ENCODE data around the gene HOXC11. TPM values are rescaled to one million over a fixed set of nuclear protein-coding genes. Genes with fewer than 3 reads are reported as not detected.

Gene HOXC11
- total RNA-seq, 4 donors from 2014 or later = not detected

GRCh38 chr12:53975064-53975471, 2.1 kb downstream of the HOXC11 start:
- in situ Hi-C loops (cut with MboI; ENCODE audit: low pct_ligation_motif_present in 1 of 4, low pct_unique_long_range_greater_than_20kb in 1 of 4, low sequenced_read_pairs in 3 of 4) = loop anchor here in 1 of 4 donors (25.0 kb wide), 1 partner anchor 188 kb away; no protein-coding TSS in a partner anchor
- Histone ChIP-seq H3K36me3 (no peaks in the 10 kb centered on the region), H3K27me3 (peaks cover 100% of the 10 kb centered on the region), H3K27ac (no peak overlapping the region), H3K9me3 (peaks cover 0 to 5% of the 10 kb centered on the region in 2 donors), H3K4me3 (peak overlapping the region in 1 of 4 donors; percentile 27), H3K4me1 (peaks cover 3 to 37% (median 21%) of the 10 kb centered on the region in 4 donors)
- no peak for TF ChIP-seq POLR2AphosphoS5 (IDR thresholded peaks at IDR 0.05)
- no peak for TF ChIP-seq EP300 (IDR thresholded peaks at IDR 0.05; ENCODE audit: low read depth)
- no peak for TF ChIP-seq POLR2A (IDR thresholded peaks at IDR 0.05)
- no peak for TF ChIP-seq CTCF (IDR thresholded peaks at IDR 0.05)
- no peak for DNase-seq
- WGBS, 2 donors (ENCODE audit: low coverage in 1 of 2) = 32% methylated on average over 13 of the region's 25 CpGs; no CpG with 5 or more reads in 1 of the 2 donors
- intact Hi-C loops (cut with DNase I; ENCODE audit: low total_unique reads) = no loop called here

GRCh38 chr12:53975479-53976152, 2.7 kb downstream of the HOXC11 start:
- no peak for DNase-seq

GRCh38 chr12:53976172-53976822, 3.4 kb downstream of the HOXC11 start:
- peaks cover 100% of the 10 kb centered on the region for H3K27me3 ChIP-seq
- in situ Hi-C loops (cut with MboI; ENCODE audit: low pct_ligation_motif_present in 1 of 4, low pct_unique_long_range_greater_than_20kb in 1 of 4, low sequenced_read_pairs in 3 of 4) (loop anchor here in 1 of 4 donors (25.0 kb wide), 1 partner anchor 189 kb away; no protein-coding TSS in a partner anchor), intact Hi-C loops (cut with DNase I; ENCODE audit: low total_unique reads) (no loop called here)
- TF ChIP-seq EP300 (IDR thresholded peaks at IDR 0.05; ENCODE audit: low read depth) (no peak), POLR2AphosphoS5 (IDR thresholded peaks at IDR 0.05) (no peak), POLR2A (IDR thresholded peaks at IDR 0.05) (no peak), CTCF (IDR thresholded peaks at IDR 0.05) (no peak)
- H3K9me3 ChIP-seq = peaks cover 0 to 5% of the 10 kb centered on the region in 2 donors
- no peak overlapping the region for H3K27ac ChIP-seq
- no peak overlapping the region for H3K4me3 ChIP-seq
- 44 to 57% methylated on average over 16 to 21 of the region's 21 CpGs for WGBS, 2 donors (ENCODE audit: low coverage in 1 of 2)
- H3K36me3 ChIP-seq = no peaks in the 10 kb centered on the region
- no peak for DNase-seq
- peaks cover 3 to 37% (median 21%) of the 10 kb centered on the region in 4 donors for H3K4me1 ChIP-seq

More at GRCh38 chr12:53975479-53976152, 2.7 kb downstream of the HOXC11 start:
- Histone ChIP-seq H3K27me3 (peaks cover 100% of the 10 kb centered on the region), H3K4me3 (peak overlapping the region in 1 of 4 donors; percentile 27), H3K36me3 (no peaks in the 10 kb centered on the region), H3K9me3 (peaks cover 0 to 5% of the 10 kb centered on the region in 2 donors), H3K4me1 (peaks cover 3 to 37% (median 21%) of the 10 kb centered on the region in 4 donors), H3K27ac (no peak overlapping the region)
- intact Hi-C loops (cut with DNase I; ENCODE audit: low total_unique reads) (no loop called here), in situ Hi-C loops (cut with MboI; ENCODE audit: low pct_ligation_motif_present in 1 of 4, low pct_unique_long_range_greater_than_20kb in 1 of 4, low sequenced_read_pairs in 3 of 4) (loop anchor here in 1 of 4 donors (25.0 kb wide), 1 partner anchor 188 kb away; no protein-coding TSS in a partner anchor)
- no peak for TF ChIP-seq POLR2AphosphoS5 (IDR thresholded peaks at IDR 0.05)
- no peak for TF ChIP-seq EP300 (IDR thresholded peaks at IDR 0.05; ENCODE audit: low read depth)
- TF ChIP-seq CTCF (IDR thresholded peaks at IDR 0.05) = no peak
- no peak for TF ChIP-seq POLR2A (IDR thresholded peaks at IDR 0.05)
- 37 to 41% methylated on average over 19 to 31 of the region's 31 CpGs for WGBS, 2 donors (ENCODE audit: low coverage in 1 of 2)

Data from transverse colon (tissue), 4 donors.